ENCODE data around the gene ZNF597. TPM values are rescaled to one million over a fixed set of nuclear protein-coding genes. Genes with fewer than 3 reads are reported as not detected.
A peak's percentile ranks its signal among the peaks of the same experiment; 100 is the strongest.

The ZNF597 gene
- total RNA-seq, 1 donor from 2014 or later, result 4.4 TPM

DNA sequence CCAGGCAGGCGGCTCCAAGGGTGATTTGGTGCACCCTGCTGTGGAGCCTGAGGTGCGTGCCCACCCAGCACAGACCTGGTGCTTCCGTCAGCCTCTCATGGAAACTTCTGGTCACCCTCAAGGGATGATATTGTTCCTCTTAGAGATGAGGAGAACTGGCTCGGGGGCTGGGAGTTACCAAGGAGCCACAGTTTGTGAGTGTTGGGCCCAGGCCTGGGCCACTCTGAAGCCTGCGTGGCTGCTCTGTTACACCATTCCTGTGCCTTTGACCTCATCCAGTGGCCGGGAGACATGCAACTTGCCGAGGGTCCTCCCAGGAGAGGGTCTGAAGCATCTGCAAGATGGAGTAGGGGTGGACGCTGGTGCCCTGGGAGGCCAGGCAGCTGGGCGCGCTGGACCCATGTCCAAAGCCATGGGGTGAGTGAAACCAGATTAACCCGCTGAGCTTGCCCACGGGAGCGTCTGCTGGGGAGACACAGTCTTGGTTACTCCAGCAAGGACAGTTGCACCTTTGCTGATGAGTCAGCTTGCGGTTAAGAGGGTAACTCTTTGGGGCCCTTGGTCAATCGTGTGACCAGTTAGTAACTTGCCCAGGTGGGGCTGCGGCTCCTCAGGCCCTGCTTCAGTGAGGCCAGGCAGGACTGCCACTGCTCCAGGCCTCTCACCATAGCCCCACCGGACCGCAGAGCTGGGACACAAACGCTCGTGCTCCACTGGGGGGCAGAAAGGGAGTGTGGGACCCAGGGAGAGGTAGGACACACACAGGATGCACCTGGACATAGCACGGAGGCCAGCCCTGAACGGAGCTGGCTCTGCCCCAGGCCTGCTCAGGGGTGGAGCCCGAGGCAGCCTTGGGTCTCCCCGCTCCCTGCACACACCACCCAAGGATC is 44.5 kb upstream of the ZNF597 start:
- Histone ChIP-seq H3K4me3 (no peak overlapping the region), H3K36me3 (peaks cover 52% of the 10 kb centered on the region), H3K27me3 (ENCODE audit: low read depth) (no peaks in the 10 kb centered on the region), H3K27ac (no peak overlapping the region), H3K4me1 (no peaks in the 10 kb centered on the region), H3K9me3 (no peaks in the 10 kb centered on the region)
- DNase-seq (no peak), ATAC-seq (peak; percentile 3 to 10)
- intact Hi-C loops (cut with DNase I), result no loop called here
- TF ChIP-seq, protein P1, sequence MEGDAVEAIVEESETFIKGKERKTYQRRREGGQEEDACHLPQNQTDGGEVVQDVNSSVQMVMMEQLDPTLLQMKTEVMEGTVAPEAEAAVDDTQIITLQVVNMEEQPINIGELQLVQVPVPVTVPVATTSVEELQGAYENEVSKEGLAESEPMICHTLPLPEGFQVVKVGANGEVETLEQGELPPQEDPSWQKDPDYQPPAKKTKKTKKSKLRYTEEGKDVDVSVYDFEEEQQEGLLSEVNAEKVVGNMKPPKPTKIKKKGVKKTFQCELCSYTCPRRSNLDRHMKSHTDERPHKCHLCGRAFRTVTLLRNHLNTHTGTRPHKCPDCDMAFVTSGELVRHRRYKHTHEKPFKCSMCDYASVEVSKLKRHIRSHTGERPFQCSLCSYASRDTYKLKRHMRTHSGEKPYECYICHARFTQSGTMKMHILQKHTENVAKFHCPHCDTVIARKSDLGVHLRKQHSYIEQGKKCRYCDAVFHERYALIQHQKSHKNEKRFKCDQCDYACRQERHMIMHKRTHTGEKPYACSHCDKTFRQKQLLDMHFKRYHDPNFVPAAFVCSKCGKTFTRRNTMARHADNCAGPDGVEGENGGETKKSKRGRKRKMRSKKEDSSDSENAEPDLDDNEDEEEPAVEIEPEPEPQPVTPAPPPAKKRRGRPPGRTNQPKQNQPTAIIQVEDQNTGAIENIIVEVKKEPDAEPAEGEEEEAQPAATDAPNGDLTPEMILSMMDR (IDR thresholded peaks at IDR 0.05), result no peak

- TF ChIP-seq, protein P1 (IDR thresholded peaks at IDR 0.05), result no peak
- ATAC-seq, result no peak
- no peak for DNase-seq
- Histone ChIP-seq H3K4me1 (no peaks in the 10 kb centered on the region), H3K9me3 (no peaks in the 10 kb centered on the region), H3K27me3 (ENCODE audit: low read depth) (no peaks in the 10 kb centered on the region), H3K36me3 (peaks cover 63% of the 10 kb centered on the region), H3K4me3 (no peak overlapping the region), H3K27ac (no peak overlapping the region)
- intact Hi-C loops (cut with DNase I), result no loop called here
Measured at GRCh38 chr16:3486506-3487215, 43.4 kb upstream of the ZNF597 start.

- DNase-seq (no peak), ATAC-seq (no peak)
- H3K36me3 ChIP-seq, result peaks cover 70% of the 10 kb centered on the region
- H3K27me3 ChIP-seq (ENCODE audit: low read depth), result no peaks in the 10 kb centered on the region
- TF ChIP-seq, protein P1 (IDR thresholded peaks at IDR 0.05), result no peak
- H3K27ac ChIP-seq, result no peak overlapping the region
- H3K4me3 ChIP-seq, result no peak overlapping the region
- no peaks in the 10 kb centered on the region for H3K9me3 ChIP-seq
- H3K4me1 ChIP-seq, result no peaks in the 10 kb centered on the region
- intact Hi-C loops (cut with DNase I), result no loop called here
Measured at GRCh38 chr16:3485821-3486505, 42.7 kb upstream of the ZNF597 start.

DNA sequence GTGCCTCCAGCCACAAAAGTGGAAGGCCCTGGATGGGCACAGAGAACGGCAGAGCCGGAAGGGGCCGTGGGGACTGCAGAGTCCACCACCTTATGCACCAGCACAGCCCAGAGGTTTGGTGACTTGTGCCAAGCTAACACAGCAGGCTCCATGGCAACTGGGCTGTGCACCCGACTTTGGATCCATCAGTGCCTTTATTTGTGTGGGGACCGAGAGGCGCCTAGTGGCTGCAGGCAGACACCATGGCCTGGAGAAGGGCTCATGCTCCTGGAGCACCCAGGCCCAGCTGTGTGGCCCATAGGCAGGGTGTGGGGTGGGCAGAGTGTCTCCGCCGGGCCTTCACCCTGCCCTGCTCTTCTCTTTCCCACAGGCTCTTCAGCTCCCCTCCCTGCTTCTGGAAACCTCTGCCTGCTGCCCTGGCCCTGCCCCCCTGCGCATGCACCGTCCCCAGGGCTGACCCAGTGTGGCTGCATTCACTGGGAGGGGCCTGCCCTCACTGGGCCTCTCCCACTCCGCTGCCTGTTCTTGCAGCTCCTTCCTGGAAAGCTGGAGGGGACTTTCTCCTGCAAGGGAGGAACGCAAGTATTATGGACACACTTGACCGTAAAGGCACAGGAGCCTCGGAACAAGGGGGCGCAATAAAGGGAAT is 41.9 kb upstream of the ZNF597 start:
- Histone ChIP-seq H3K36me3 (peaks cover 76% of the 10 kb centered on the region), H3K27me3 (ENCODE audit: low read depth) (no peaks in the 10 kb centered on the region), H3K27ac (no peak overlapping the region), H3K9me3 (no peaks in the 10 kb centered on the region), H3K4me3 (no peak overlapping the region), H3K4me1 (no peaks in the 10 kb centered on the region)
- DNase-seq (no peak), ATAC-seq (no peak)
- TF ChIP-seq, protein P1 (IDR thresholded peaks at IDR 0.05), result no peak
- intact Hi-C loops (cut with DNase I), result no loop called here

Measured in lower lobe of right lung (tissue), 2 donors.